CD14-positive monocyte (primary cell): ENCODE results near the gene TOMM40L. TPM values are rescaled to one million over a fixed set of nuclear protein-coding genes. Genes with fewer than 3 reads are reported as not detected.

Source experiments
- DNase-seq, 3 donors: peaks; one replicate each; pipeline ENCODE4 v3.0.0-alpha.2; 2011 to 2022
- H2AFZ ChIP-seq: 2 replicates; pipeline ENCODE4 v1.6.0; 2012; ENCODE audit warnings: mild to moderate bottlenecking, low read depth, low read length, inconsistent platforms; ENCODE audit not compliant: insufficient read depth, poor library complexity, severe bottlenecking
- H3K27ac ChIP-seq, 2 donors: 1 replicate in 1 of 2; 2 replicates in 1 of 2; pipeline ENCODE4 v1.5.1; 2012 to 2013; ENCODE audit warnings: low read length in 2 of 2, control low read depth in 1 of 2, inconsistent platforms in 1 of 2, low read depth in 1 of 2, mild to moderate bottlenecking in 1 of 2
- H3K27me3 ChIP-seq, 2 donors: one replicate each; pipeline versions ENCODE4 v1.6.0 to v1.6.1; 2011 to 2013; ENCODE audit warnings: low read length in 2 of 2; ENCODE audit not compliant: control insufficient read depth in 2 of 2, insufficient read depth in 2 of 2
- H3K36me3 ChIP-seq, 2 donors: replicated peaks in 1 of 2; 1 replicate in 1 of 2; 2 replicates in 1 of 2; pipeline versions ENCODE4 v1.5.1 to v1.6.1; 2012 to 2013; ENCODE audit warnings: low read length in 2 of 2, control low read depth in 1 of 2, inconsistent platforms in 1 of 2, mild to moderate bottlenecking in 1 of 2; ENCODE audit not compliant: insufficient read depth in 2 of 2, control insufficient read depth in 1 of 2
- H3K4me1 ChIP-seq, 2 donors: 1 replicate in 1 of 2; 2 replicates in 1 of 2; pipeline versions ENCODE4 v1.5.1 to v1.6.1; 2012 to 2013; ENCODE audit warnings: low read length in 2 of 2, control low read depth in 1 of 2, inconsistent platforms in 1 of 2, mild to moderate bottlenecking in 1 of 2, moderate library complexity in 1 of 2; ENCODE audit not compliant: insufficient read depth in 2 of 2, control insufficient read depth in 1 of 2
- H3K4me2 ChIP-seq: replicated peaks from 2 replicates; pipeline ENCODE3; 2012; ENCODE audit warnings: low read length, moderate library complexity, mild to moderate bottlenecking; ENCODE audit not compliant: poor library complexity, severe bottlenecking; ENCODE audit errors: extremely low read depth
- H3K4me3 ChIP-seq, 3 experiments: fragments of 200-600 bp in 1 of 3; sonication (generic) in 1 of 3; replicated peaks in 1 of 3; 1 replicate in 2 of 3; 2 replicates in 1 of 3; pipeline ENCODE4 v1.5.1; 2011 to 2013; ENCODE audit warnings: low read length in 3 of 3, mild to moderate bottlenecking in 3 of 3, control low read depth in 2 of 3, low read depth in 2 of 3, inconsistent platforms in 1 of 3, moderate library complexity in 1 of 3
- H3K79me2 ChIP-seq: 2 replicates; pipeline ENCODE4 v1.6.0; 2012; ENCODE audit warnings: mild to moderate bottlenecking, control low read depth, inconsistent platforms, low read length, moderate library complexity; ENCODE audit not compliant: insufficient read depth
- H3K9ac ChIP-seq: 2 replicates; pipeline ENCODE4 v1.6.0; 2017; ENCODE audit warnings: low read length, mild to moderate bottlenecking; ENCODE audit not compliant: insufficient read depth, poor library complexity, severe bottlenecking
- H3K9me3 ChIP-seq, 2 donors: replicated peaks in 1 of 2; 1 replicate in 1 of 2; 2 replicates in 1 of 2; pipeline versions ENCODE4 v1.5.1 to v1.6.1; 2012 to 2013; ENCODE audit warnings: low read length in 2 of 2, control low read depth in 1 of 2; ENCODE audit not compliant: control insufficient read depth in 1 of 2, insufficient read depth in 1 of 2
- H4K20me1 ChIP-seq: 2 replicates; pipeline ENCODE4 v1.6.0; 2012; ENCODE audit warnings: mild to moderate bottlenecking, low read length, control low read depth, moderate library complexity; ENCODE audit not compliant: insufficient read depth
- H3K27ac Mint-ChIP-seq, 7 donors: one replicate each; pipeline ENCODE4 v1.8.0; 2020; ENCODE audit warnings: mild to moderate bottlenecking in 7 of 7, mixed read lengths in 7 of 7, moderate library complexity in 6 of 7, inconsistent platforms in 2 of 7
- H3K27me3 Mint-ChIP-seq, 3 donors: one replicate each; pipeline ENCODE4 v1.8.0; 2021 to 2022; ENCODE audit warnings: low read depth in 3 of 3, mild to moderate bottlenecking in 3 of 3, mixed read lengths in 3 of 3, moderate library complexity in 3 of 3, inconsistent platforms in 1 of 3
- H3K36me3 Mint-ChIP-seq, 2 donors: one replicate each; pipeline ENCODE4 v1.8.0; 2020; ENCODE audit warnings: mixed read lengths in 2 of 2, inconsistent platforms in 1 of 2, mild to moderate bottlenecking in 1 of 2
- H3K4me1 Mint-ChIP-seq: one replicate; pipeline ENCODE4 v1.8.0; 2020; ENCODE audit warnings: mild to moderate bottlenecking, mixed read lengths
- H3K4me3 Mint-ChIP-seq, 2 donors: one replicate each; pipeline ENCODE4 v1.8.0; 2020; ENCODE audit warnings: mild to moderate bottlenecking in 2 of 2, mixed read lengths in 2 of 2, moderate library complexity in 1 of 2
- H3K9me3 Mint-ChIP-seq, 7 donors: one replicate each; pipeline ENCODE4 v1.8.0; 2020 to 2022; ENCODE audit warnings: mixed read lengths in 7 of 7, mild to moderate bottlenecking in 6 of 7, moderate library complexity in 6 of 7, inconsistent platforms in 2 of 7
- CTCF ChIP-seq: fragments of 200-600 bp; IDR thresholded peaks from one replicate; pipeline ENCODE4 v1.8.0; 2022; ENCODE audit warnings: antibody characterized with exemption, mild to moderate bottlenecking
- WGBS: methylation state at CpG from one replicate; pipeline ENCODE4 v1.1.5; 2013; ENCODE audit warnings: missing lambda C conversion rate; ENCODE audit not compliant: insufficient coverage; 5-methylcytosine and 5-hydroxymethylcytosine counted together
- intact Hi-C, 2 donors: fragments of 100-400 bp; cut with micrococcal nuclease; formaldehyde crosslinking; loops; one replicate each; pipeline versions ENCODE4 v1.15.0 to v1.15.1; 2023
- polyA plus RNA-seq, 3 donors: library from polyadenylated mRNA; depleted of rRNA in 1 of 3; unstranded in 2 of 3; stranded (reverse) in 1 of 3; fragments of 300-500 nt in 2 of 3; fragments of >200 nt in 1 of 3; fragmentation: Illumina TruSeq in 2 of 3; gene quantifications; 1 replicate in 2 of 3; 2 replicates in 1 of 3; pipeline ENCODE4 v1.2.3, GENCODE V29; 2012 to 2021

The TOMM40L gene
- polyA plus RNA-seq, 3 donors, result 3.8 to 31.5 (median 5.2) TPM

- Histone ChIP-seq H3K27ac (no peak overlapping the region), H2AFZ (no peak overlapping the region), H4K20me1 (no peaks in the 10 kb centered on the region), H3K9me3 (no peaks in the 10 kb centered on the region), H3K36me3 (no peaks in the 10 kb centered on the region), H3K4me2 (no peak overlapping the region), H3K4me1 (peaks cover 6 to 13% of the 10 kb centered on the region in 2 donors), H3K4me3 (no peak overlapping the region), H3K9ac (no peak overlapping the region), H3K27me3 (no peaks in the 10 kb centered on the region), H3K79me2 (no peaks in the 10 kb centered on the region)
- peak; percentile 30 to 61 (median 44) for DNase-seq
- H3K27me3 Mint-ChIP-seq, result peaks cover 0 to 6% (median 0%) of the 10 kb centered on the region in 3 donors
- no peaks in the 10 kb centered on the region for H3K36me3 Mint-ChIP-seq
- intact Hi-C loops, result no loop called here
- TF ChIP-seq CTCF, result no peak
- no peaks in the 10 kb centered on the region for H3K9me3 Mint-ChIP-seq
- H3K27ac Mint-ChIP-seq, result no peak overlapping the region
- H3K4me1 Mint-ChIP-seq, result peaks cover 12% of the 10 kb centered on the region
- WGBS, result no CpG with 5 or more reads among the region's 3 CpGs
- no peak overlapping the region for H3K4me3 Mint-ChIP-seq
These were observed 15.8 kb downstream of the TOMM40L start for GRCh38 chr1:161241682-161242081.

GRCh38 chr1:161242313-161242712 is 16.5 kb downstream of the TOMM40L start:
- TF ChIP-seq CTCF, result no peak
- Histone ChIP-seq H3K4me3 (no peak overlapping the region), H3K4me1 (peaks cover 6 to 13% of the 10 kb centered on the region in 2 donors), H3K36me3 (no peaks in the 10 kb centered on the region), H3K9me3 (no peaks in the 10 kb centered on the region), H4K20me1 (no peaks in the 10 kb centered on the region), H3K9ac (no peak overlapping the region), H2AFZ (no peak overlapping the region), H3K4me2 (no peak overlapping the region), H3K27me3 (no peaks in the 10 kb centered on the region), H3K27ac (no peak overlapping the region), H3K79me2 (no peaks in the 10 kb centered on the region)
- intact Hi-C loops, result no loop called here
- Mint-ChIP-seq H3K4me1 (peaks cover 12% of the 10 kb centered on the region), H3K9me3 (no peaks in the 10 kb centered on the region), H3K27me3 (peaks cover 0 to 4% (median 0%) of the 10 kb centered on the region in 3 donors), H3K27ac (no peak overlapping the region), H3K4me3 (no peak overlapping the region), H3K36me3 (no peaks in the 10 kb centered on the region)
- 0% methylated on average over 1 of the region's 2 CpGs for WGBS
- DNase-seq, result peak in 2 of 3 donors; percentile 50 to 71
